A673 (cell line): Measurements from ENCODE around the gene TMEM242. TPM values are rescaled to one million over a fixed set of nuclear protein-coding genes. Genes with fewer than 3 reads are reported as not detected.
A peak's percentile ranks its signal among the peaks of the same experiment; 100 is the strongest.
"Not testable (repeated sequence)": the region's sequence is repeated elsewhere in the genome, so short reads cannot be mapped to it uniquely, and the experiment has no call there.

Experiments used
- BruUV-seq: library from RNA; stranded (reverse); fragments of 400-500 nt; replicated peaks from 2 replicates; lab custom pipeline; 2021; lab: Mats Ljungman, UMichigan
- CTCF ChIA-PET: fragments of 300-600 bp; sonication (Branson Sonifier 250); formaldehyde crosslinking; loops from one replicate; lab custom pipeline; 2022; ENCODE audit warnings: antibody characterized with exemption; lab: Charles Lee
- POLR2A ChIA-PET: fragments of 300-600 bp; sonication (Branson Sonifier 250); formaldehyde crosslinking; loops from one replicate; lab custom pipeline; 2022; ENCODE audit warnings: antibody characterized with exemption; ENCODE audit not compliant: low non-redundant PET; lab: Charles Lee
- DNase-seq: peaks from one replicate; pipeline ENCODE4 v3.0.0-alpha.2; 2015; ENCODE audit warnings: low spot score
- H3K27ac ChIP-seq: fragments of 200-600 bp; sonication (generic); 2 replicates; pipeline ENCODE4 v1.5.1; 2016; ENCODE audit warnings: mixed run types, low read depth, mild to moderate bottlenecking, mixed read lengths, antibody characterized with exemption, low read length; ENCODE audit not compliant: poor library complexity, severe bottlenecking
- H3K27me3 ChIP-seq: fragments of 200-600 bp; sonication (generic); replicated peaks from 2 replicates; pipeline ENCODE4 v1.6.1; 2017; ENCODE audit warnings: mixed run types, low read depth, mild to moderate bottlenecking, mixed read lengths, antibody characterized with exemption, low read length; ENCODE audit not compliant: insufficient read depth, poor library complexity
- H3K36me3 ChIP-seq: fragments of 200-600 bp; sonication (generic); 2 replicates; pipeline ENCODE4 v1.6.1; 2016; ENCODE audit warnings: mixed run types, mild to moderate bottlenecking, mixed read lengths, antibody characterized with exemption, low read length; ENCODE audit not compliant: insufficient read depth, poor library complexity, severe bottlenecking
- H3K4me1 ChIP-seq: fragments of 200-600 bp; sonication (generic); 2 replicates; pipeline ENCODE4 v1.6.1; 2017; ENCODE audit warnings: mixed run types, mild to moderate bottlenecking, mixed read lengths, antibody characterized with exemption, low read length; ENCODE audit not compliant: insufficient read depth, poor library complexity, severe bottlenecking
- H3K4me3 ChIP-seq: fragments of 200-600 bp; sonication (generic); 2 replicates; pipeline ENCODE4 v1.5.1; 2016; ENCODE audit warnings: low read depth, mixed run types, mild to moderate bottlenecking, mixed read lengths, low read length; ENCODE audit not compliant: poor library complexity, severe bottlenecking
- H3K9me3 ChIP-seq: fragments of 200-600 bp; sonication (generic); 2 replicates; pipeline ENCODE4 v1.6.1; 2016; ENCODE audit warnings: mixed run types, low read depth, mild to moderate bottlenecking, mixed read lengths, antibody characterized with exemption, low read length; ENCODE audit not compliant: poor library complexity, severe bottlenecking
- EZH2 ChIP-seq: fragments of 200-600 bp; sonication (generic); IDR thresholded peaks from 2 replicates; pipeline ENCODE4 v1.6.1; 2017; ENCODE audit warnings: borderline replicate concordance, low read depth, mild to moderate bottlenecking, mixed read lengths, antibody characterized with exemption, low read length; ENCODE audit not compliant: poor library complexity, severe bottlenecking
- intact Hi-C: fragments of 100-400 bp; cut with micrococcal nuclease; formaldehyde crosslinking; loops from one replicate; pipeline ENCODE4 v1.10.0; 2022; ENCODE audit not compliant: unreplicated experiment
- total RNA-seq: library from RNA; stranded (reverse); gene quantifications from 2 replicates; pipeline ENCODE4 v1.2.3, GENCODE V29; 2021
- TF ChIP-seq, protein P1 (sequence below): fragments of 300-800, 200-600 bp; sonication (generic); conservative IDR thresholded peaks from 2 replicates; pipeline ENCODE4 v1.5.1; 2017; ENCODE audit warnings: low read depth, mild to moderate bottlenecking, antibody characterized with exemption, low read length, moderate library complexity, mixed read lengths

Gene TMEM242
- total RNA-seq, 1 experiment from 2014 or later, result 13.2 TPM

DNA sequence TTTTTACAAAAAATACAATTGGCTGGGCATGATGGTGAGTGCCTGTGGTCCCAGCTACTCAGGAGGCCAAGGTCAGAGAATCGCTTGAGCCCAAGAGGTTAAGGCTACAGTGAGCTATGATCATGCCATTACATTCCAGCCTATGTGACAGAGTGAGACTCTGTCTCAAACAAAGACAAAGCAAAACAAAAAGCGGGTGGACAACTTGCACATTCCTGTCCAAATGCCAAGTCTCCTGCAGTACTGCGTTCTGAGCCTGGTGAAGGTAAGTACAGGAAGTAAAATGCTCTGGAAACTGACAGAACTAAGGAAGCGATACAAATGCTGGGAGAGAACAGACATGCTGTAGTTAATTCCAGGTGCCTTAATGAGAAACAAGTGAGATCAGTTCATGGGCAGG, 20.4 kb upstream of the TMEM242 start:
- Histone ChIP-seq H3K4me3 (no peak overlapping the region), H3K9me3 (no peaks in the 10 kb centered on the region), H3K4me1 (no peaks in the 10 kb centered on the region), H3K36me3 (no peaks in the 10 kb centered on the region), H3K27ac (no peak overlapping the region), H3K27me3 (peaks cover 7% of the 10 kb centered on the region)
- ChIA-PET POLR2A (no interaction called here), CTCF (no interaction called here)
- intact Hi-C loops, result no loop called here
- no peak for DNase-seq
- BruUV-seq, result no TSS peak
- no peak for TF ChIP-seq EZH2
- TF ChIP-seq, protein P1, sequence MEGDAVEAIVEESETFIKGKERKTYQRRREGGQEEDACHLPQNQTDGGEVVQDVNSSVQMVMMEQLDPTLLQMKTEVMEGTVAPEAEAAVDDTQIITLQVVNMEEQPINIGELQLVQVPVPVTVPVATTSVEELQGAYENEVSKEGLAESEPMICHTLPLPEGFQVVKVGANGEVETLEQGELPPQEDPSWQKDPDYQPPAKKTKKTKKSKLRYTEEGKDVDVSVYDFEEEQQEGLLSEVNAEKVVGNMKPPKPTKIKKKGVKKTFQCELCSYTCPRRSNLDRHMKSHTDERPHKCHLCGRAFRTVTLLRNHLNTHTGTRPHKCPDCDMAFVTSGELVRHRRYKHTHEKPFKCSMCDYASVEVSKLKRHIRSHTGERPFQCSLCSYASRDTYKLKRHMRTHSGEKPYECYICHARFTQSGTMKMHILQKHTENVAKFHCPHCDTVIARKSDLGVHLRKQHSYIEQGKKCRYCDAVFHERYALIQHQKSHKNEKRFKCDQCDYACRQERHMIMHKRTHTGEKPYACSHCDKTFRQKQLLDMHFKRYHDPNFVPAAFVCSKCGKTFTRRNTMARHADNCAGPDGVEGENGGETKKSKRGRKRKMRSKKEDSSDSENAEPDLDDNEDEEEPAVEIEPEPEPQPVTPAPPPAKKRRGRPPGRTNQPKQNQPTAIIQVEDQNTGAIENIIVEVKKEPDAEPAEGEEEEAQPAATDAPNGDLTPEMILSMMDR, result no peak

DNA sequence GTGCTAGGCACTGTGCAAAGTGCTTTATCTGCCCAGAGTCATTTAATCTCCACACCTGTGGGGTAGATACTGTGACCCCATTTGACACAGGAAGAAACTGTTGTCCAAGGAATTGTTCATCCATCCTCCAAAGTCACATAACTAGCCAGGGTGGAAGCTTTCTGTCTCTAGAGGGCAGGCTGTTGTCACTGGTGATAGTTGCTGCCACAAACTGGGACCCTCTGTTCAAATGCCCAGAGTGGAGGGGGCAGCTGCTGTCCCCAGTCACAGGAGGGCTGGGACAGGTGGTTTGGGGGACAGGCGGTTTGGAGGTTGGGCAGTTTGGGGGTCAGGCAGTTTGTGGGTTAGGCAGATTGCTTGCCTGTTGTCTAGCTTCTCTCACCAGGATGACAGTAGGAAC, 16.1 kb upstream of the TMEM242 start:
- Histone ChIP-seq H3K4me3 (no peak overlapping the region), H3K27ac (no peak overlapping the region), H3K27me3 (no peaks in the 10 kb centered on the region), H3K9me3 (no peaks in the 10 kb centered on the region), H3K36me3 (no peaks in the 10 kb centered on the region), H3K4me1 (no peaks in the 10 kb centered on the region)
- no peak for DNase-seq
- intact Hi-C loops, result no loop called here
- CTCF ChIA-PET, result no interaction called here
- TF ChIP-seq, protein P1, result peak; percentile 32; the same call in 1 of the 2 replicates
- TF ChIP-seq EZH2, result no peak
- POLR2A ChIA-PET, result no interaction called here
- BruUV-seq, result no TSS peak

DNA sequence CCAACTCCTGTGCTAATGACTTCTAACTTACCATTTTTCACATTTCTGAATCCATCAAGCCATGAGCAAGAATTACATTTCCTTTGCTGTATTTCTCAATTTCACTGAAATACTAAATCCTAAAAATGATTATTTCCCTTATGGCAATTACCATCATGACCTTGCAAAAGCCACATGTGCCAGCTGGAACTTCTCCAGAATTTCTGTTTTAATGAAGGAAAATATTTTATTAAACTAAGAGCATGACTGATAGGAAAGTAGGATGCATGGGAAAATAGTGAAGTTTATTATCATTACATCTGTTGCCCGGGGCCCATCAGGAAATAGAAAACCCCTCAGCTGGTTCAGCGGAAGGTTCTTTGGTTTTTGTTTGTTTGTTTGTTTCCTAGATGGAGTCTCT, 14.4 kb upstream of the TMEM242 start:
- intact Hi-C loops, result no loop called here
- POLR2A ChIA-PET, result no interaction called here

GRCh38 chr6:157337276-157337675, 14.0 kb upstream of the TMEM242 start:
- H3K27ac ChIP-seq, POLR2A ChIA-PET, DNase-seq, H3K9me3 ChIP-seq, H3K27me3 ChIP-seq, intact Hi-C loops, H3K4me3 ChIP-seq, CTCF ChIA-PET, H3K36me3 ChIP-seq, H3K4me1 ChIP-seq, BruUV-seq: not testable (repeated sequence)

More for the DNA sequence above, 14.4 kb upstream of the TMEM242 start:
- BruUV-seq, result no TSS peak
- CTCF ChIA-PET, result no interaction called here
- H3K36me3 ChIP-seq, result no peaks in the 10 kb centered on the region
- TF ChIP-seq EZH2, result no peak
- TF ChIP-seq, protein P1, result no peak
- no peak overlapping the region for H3K27ac ChIP-seq
- no peak for DNase-seq
- H3K9me3 ChIP-seq, result no peaks in the 10 kb centered on the region
- H3K4me3 ChIP-seq, result no peak overlapping the region
- no peaks in the 10 kb centered on the region for H3K4me1 ChIP-seq
- H3K27me3 ChIP-seq, result no peaks in the 10 kb centered on the region
